ENCODE data around the gene CORIN.

GRCh38 chr4:47849466-47849865, 11.6 kb upstream of the CORIN start:
- TF ChIP-seq NPAS2 (CRISPR knock-in tag; IDR thresholded peaks at IDR 0.05; ENCODE audit: borderline replicate concordance) (no peak), POLR2A (IDR thresholded peaks at IDR 0.05; ENCODE audit: low read length) (no peak), NR3C1 (IDR thresholded peaks at IDR 0.05) (no peak), CBX8 (IDR thresholded peaks at IDR 0.05) (no peak), FOSL2 (IDR thresholded peaks at IDR 0.05) (no peak), FOSL2 (CRISPR knock-in tag; IDR thresholded peaks at IDR 0.05) (no peak), PHF8 (IDR thresholded peaks at IDR 0.05; ENCODE audit: borderline replicate concordance, low read depth) (no peak), POLR2AphosphoS2 (conservative IDR thresholded peaks at IDR 0.05; ENCODE audit: low read length) (no peak), CHD2 (IDR thresholded peaks at IDR 0.05; ENCODE audit: low read length, partially characterized antibody) (no peak), E2F6 (IDR thresholded peaks at IDR 0.05; ENCODE audit: borderline replicate concordance, low read depth) (no peak), CTCF (IDR thresholded peaks at IDR 0.05) (no peak), MAX (IDR thresholded peaks at IDR 0.05) (no peak)
